Measurements from ENCODE around the gene ACSL5. TPM values are rescaled to one million over a fixed set of nuclear protein-coding genes. Genes with fewer than 3 reads are reported as not detected.
"Not testable (repeated sequence)": the region's sequence is repeated elsewhere in the genome, so short reads cannot be mapped to it uniquely, and the experiment has no call there.

The ACSL5 gene
- total and polyA plus RNA-seq, 2 donors (not counting 1 experiment from before 2014, with no cell fraction given): 31.5 to 36.2 TPM

DNA sequence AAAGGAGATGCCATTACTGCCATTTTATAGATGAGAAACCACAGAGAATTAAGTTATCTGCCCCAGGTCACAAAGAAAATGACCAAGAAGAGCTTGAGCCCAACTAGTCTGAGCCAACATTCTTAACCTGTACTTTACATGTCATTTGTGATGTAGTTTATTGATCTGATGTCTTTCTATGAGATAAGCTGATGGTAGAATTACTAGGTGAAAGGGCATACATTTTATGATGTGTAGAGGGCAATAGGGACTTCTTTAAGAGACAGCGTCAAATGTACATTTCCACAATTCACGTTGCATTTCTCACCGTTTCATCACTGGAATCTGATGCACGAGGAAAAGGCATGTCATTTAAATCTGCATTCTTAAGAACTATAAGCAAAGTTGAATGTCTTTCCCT is 11.3 kb downstream of the ACSL5 start:
- Mint-ChIP-seq H3K4me1 (peaks cover 58% of the 10 kb centered on the region), H3K27me3 (no peaks in the 10 kb centered on the region), H3K9me3 (ENCODE audit: insufficient read depth) (no peaks in the 10 kb centered on the region), H3K27ac (no peak overlapping the region), H3K4me3 (no peak overlapping the region)
- no peak overlapping the region for H3K4me2 ChIP-seq (replicated peaks; ENCODE audit: low read depth, low read length, poor library complexity, severe bottlenecking)
- ChIA-PET CTCF (no interaction called here), POLR2A (no interaction called here)
- H3K36me3 ChIP-seq (replicated peaks in 1 of 2; ENCODE audit: control extremely low read depth in 1 of 2, control insufficient read depth in 1 of 2, extremely low read depth in 1 of 2, insufficient read depth in 2 of 2, low read length in 1 of 2): peaks cover 0 to 12% of the 10 kb centered on the region in 2 experiments
- H3K9me3 ChIP-seq (ENCODE audit: control extremely low read depth in 1 of 3, control insufficient read depth in 2 of 3, insufficient read depth in 1 of 3, low read length in 2 of 3): no peaks in the 10 kb centered on the region
- H3K79me2 ChIP-seq (ENCODE audit: control insufficient read depth, insufficient read depth, low read length): peaks cover 75% of the 10 kb centered on the region
- H3K9ac ChIP-seq (ENCODE audit: low read length): no peak overlapping the region
- H3K27ac ChIP-seq (ENCODE audit: low read length in 2 of 2): no peak overlapping the region
- intact Hi-C loops (cut with micrococcal nuclease): no loop called here
- TF ChIP-seq CTCF (IDR thresholded peaks at IDR 0.05): no peak
- TF ChIP-seq EZH2 (IDR thresholded peaks at IDR 0.05; ENCODE audit: borderline replicate concordance, insufficient read depth, low read depth, low read length, poor library complexity, severe bottlenecking): no peak
- H4K20me1 ChIP-seq (ENCODE audit: control insufficient read depth, insufficient read depth, low read length, poor library complexity, severe bottlenecking): peaks cover 37% of the 10 kb centered on the region
- H2AFZ ChIP-seq (ENCODE audit: insufficient read depth, low read depth, low read length, poor library complexity, severe bottlenecking): no peak overlapping the region
- peaks cover 6 to 10% of the 10 kb centered on the region in 2 donors for H3K4me1 ChIP-seq (ENCODE audit: control insufficient read depth in 2 of 2, insufficient read depth in 2 of 2, low read length in 2 of 2)
- H3K4me3 ChIP-seq (ENCODE audit: control extremely low read depth in 1 of 5, extremely low read depth in 1 of 5, insufficient read depth in 1 of 5, low read depth in 2 of 5, low read length in 4 of 5): no peak overlapping the region
- DNase-seq (no peak), ATAC-seq (ENCODE audit: low read depth) (no peak)
- 100% methylated on average over 1 of the region's 4 CpGs for WGBS (ENCODE audit: insufficient coverage)
- no peaks in the 10 kb centered on the region for H3K27me3 ChIP-seq (replicated peaks in 1 of 4; ENCODE audit: control extremely low read depth in 1 of 4, control insufficient read depth in 3 of 4, insufficient read depth in 4 of 4, low read length in 3 of 4)

GRCh38 chr10:112388056-112388455 is 14.1 kb downstream of the ACSL5 start:
- H3K9me3 Mint-ChIP-seq (ENCODE audit: insufficient read depth); H2AFZ ChIP-seq (ENCODE audit: insufficient read depth, low read depth, low read length, poor library complexity, severe bottlenecking); H3K4me3 Mint-ChIP-seq; intact Hi-C loops (cut with micrococcal nuclease); H3K4me2 ChIP-seq (replicated peaks; ENCODE audit: low read depth, low read length, poor library complexity, severe bottlenecking); H3K27me3 Mint-ChIP-seq; H3K4me3 ChIP-seq (ENCODE audit: control extremely low read depth in 1 of 5, extremely low read depth in 1 of 5, insufficient read depth in 1 of 5, low read depth in 2 of 5, low read length in 4 of 5); DNase-seq; POLR2A ChIA-PET; H3K27ac Mint-ChIP-seq; H3K36me3 ChIP-seq (replicated peaks in 1 of 2; ENCODE audit: control extremely low read depth in 1 of 2, control insufficient read depth in 1 of 2, extremely low read depth in 1 of 2, insufficient read depth in 2 of 2, low read length in 1 of 2); H3K9me3 ChIP-seq (ENCODE audit: control extremely low read depth in 1 of 3, control insufficient read depth in 2 of 3, insufficient read depth in 1 of 3, low read length in 2 of 3); ATAC-seq (ENCODE audit: low read depth); H3K9ac ChIP-seq (ENCODE audit: low read length); H3K27me3 ChIP-seq (replicated peaks in 1 of 4; ENCODE audit: control extremely low read depth in 1 of 4, control insufficient read depth in 3 of 4, insufficient read depth in 4 of 4, low read length in 3 of 4): not testable (repeated sequence)
- WGBS (ENCODE audit: insufficient coverage): no CpG with 5 or more reads among the region's 7 CpGs
- H3K4me1 ChIP-seq (ENCODE audit: control insufficient read depth in 2 of 2, insufficient read depth in 2 of 2, low read length in 2 of 2): peaks cover 6 to 10% of the 10 kb centered on the region in 2 donors
- H4K20me1 ChIP-seq (ENCODE audit: control insufficient read depth, insufficient read depth, low read length, poor library complexity, severe bottlenecking): peaks cover 38% of the 10 kb centered on the region
- peak overlapping the region in 1 of 2 donors; percentile 42 for H3K27ac ChIP-seq (ENCODE audit: low read length in 2 of 2)
- peaks cover 67% of the 10 kb centered on the region for H3K79me2 ChIP-seq (ENCODE audit: control insufficient read depth, insufficient read depth, low read length)
- H3K4me1 Mint-ChIP-seq: peaks cover 41% of the 10 kb centered on the region
- CTCF ChIA-PET: interaction anchor here (1.4 kb wide), 1 partner anchor 12 kb away, joined by 3 read pairs; no protein-coding TSS in a partner anchor

Data from B cell (primary cell).